NOMO-1 treated with dmso at 0.1 percent for 144 hours (cell line): ENCODE data around the gene ACP2.
A peak's percentile ranks its signal among the peaks of the same experiment; 100 is the strongest.

Experiments
- DNase-seq: peaks from one replicate; lab custom pipeline; 2025; ENCODE audit not compliant: unreplicated experiment; lab: John Stamatoyannopoulos, UW

ACP2 gene

GRCh38 chr11:47248664-47249377 is at the start of gene ACP2:
Gene ACP2, minus strand, starts transcription at chr11:47248814. Its CDS starts 25 bp downstream, at chr11:47248789.
- peak; percentile 74 for DNase-seq

- no peak for DNase-seq
Observed at GRCh38 chr11:47296045-47296444, 47.4 kb upstream of the ACP2 start.

GRCh38 chr11:47295385-47295784 is 46.8 kb upstream of the ACP2 start:
- no peak for DNase-seq

GRCh38 chr11:47289856-47290255 is 41.2 kb upstream of the ACP2 start:
- DNase-seq: no peak

- DNase-seq: no peak
Observed at GRCh38 chr11:47288066-47288465, 39.5 kb upstream of the ACP2 start.

- DNase-seq: no peak
Observed at GRCh38 chr11:47285969-47286770, 37.6 kb upstream of the ACP2 start.

GRCh38 chr11:47284151-47284550 is 35.5 kb upstream of the ACP2 start:
- no peak for DNase-seq

GRCh38 chr11:47282462-47282861 is 33.8 kb upstream of the ACP2 start:
- no peak for DNase-seq

GRCh38 chr11:47280860-47281259 is 32.2 kb upstream of the ACP2 start:
- DNase-seq: no peak

- DNase-seq: no peak
Observed at GRCh38 chr11:47280099-47280498, 31.5 kb upstream of the ACP2 start.

- DNase-seq: no peak
Observed at GRCh38 chr11:47278769-47279168, 30.2 kb upstream of the ACP2 start.

GRCh38 chr11:47278058-47278457 is 29.4 kb upstream of the ACP2 start:
- DNase-seq: no peak

GRCh38 chr11:47276923-47277322 is 28.3 kb upstream of the ACP2 start:
- DNase-seq: no peak

GRCh38 chr11:47274495-47275235 is 26.1 kb upstream of the ACP2 start:
- DNase-seq: no peak

- no peak for DNase-seq
Observed at GRCh38 chr11:47272706-47273105, 24.1 kb upstream of the ACP2 start.

- DNase-seq: no peak
Observed at GRCh38 chr11:47271961-47272661, 23.5 kb upstream of the ACP2 start.

GRCh38 chr11:47271328-47271727 is 22.7 kb upstream of the ACP2 start:
- DNase-seq: no peak

GRCh38 chr11:47270331-47271271 is 22.0 kb upstream of the ACP2 start:
- DNase-seq: peak; percentile 13

GRCh38 chr11:47269829-47270305 is 21.3 kb upstream of the ACP2 start, which contains the start of gene MADD:
Gene MADD, plus strand, starts transcription at chr11:47270133.
- peak; percentile 80 for DNase-seq
